HepG2 (cell line): ENCODE results near the gene TLR5. TPM values are rescaled to one million over a fixed set of nuclear protein-coding genes. Genes with fewer than 3 reads are reported as not detected.

Experiments
- E2F5 ChIP-seq: sonication (generic); formaldehyde crosslinking; conservative IDR thresholded peaks from 2 replicates; pipeline ENCODE4 v1.4.0; 2020; ENCODE audit warnings: missing genetic modification reagents
- GATAD1 ChIP-seq: IDR thresholded peaks from 2 replicates; pipeline ENCODE4 v1.6.1; 2016; ENCODE audit warnings: missing genetic modification reagents, missing compliant biosample characterization
- NFATC3 ChIP-seq: sonication (generic); formaldehyde crosslinking; IDR thresholded peaks from 2 replicates; pipeline ENCODE4 v1.5.1; 2020; ENCODE audit warnings: mild to moderate bottlenecking, missing genetic modification reagents
- PTBP1 ChIP-seq: fragments of 200-400 bp; formaldehyde crosslinking; IDR thresholded peaks from 2 replicates; pipeline ENCODE4 v1.6.1; 2018; ENCODE audit warnings: low read length, low read depth; ENCODE audit not compliant: poor library complexity, severe bottlenecking
- RFX3 ChIP-seq: IDR thresholded peaks from 2 replicates; pipeline ENCODE4 v1.6.1; 2016; ENCODE audit warnings: missing biosample characterization, missing genetic modification reagents
- STAT6 ChIP-seq: sonication (generic); formaldehyde crosslinking; IDR thresholded peaks from 2 replicates; pipeline ENCODE4 v1.4.0; 2020; ENCODE audit warnings: missing genetic modification reagents, mild to moderate bottlenecking, borderline replicate concordance
- TERF1 ChIP-seq: sonication (generic); formaldehyde crosslinking; IDR thresholded peaks from 2 replicates; pipeline ENCODE4 v1.8.0; 2022; ENCODE audit warnings: mild to moderate bottlenecking, missing genetic modification reagents, moderate library complexity
- ZBTB38 ChIP-seq: sonication (generic); formaldehyde crosslinking; IDR thresholded peaks from 2 replicates; pipeline ENCODE4 v1.5.1; 2020; ENCODE audit warnings: mild to moderate bottlenecking, missing genetic modification reagents
- ZC3H4 ChIP-seq: sonication (generic); formaldehyde crosslinking; IDR thresholded peaks from 2 replicates; pipeline ENCODE4 v1.4.0; 2020; ENCODE audit warnings: missing genetic modification reagents, borderline replicate concordance
- ZFP36 ChIP-seq: fragments of 150-350 bp; IDR thresholded peaks from 2 replicates; pipeline ENCODE4 v1.6.1; 2018; ENCODE audit warnings: borderline replicate concordance, low read length, low read depth; ENCODE audit not compliant: partially characterized antibody
- ZHX1 ChIP-seq: sonication (generic); formaldehyde crosslinking; IDR thresholded peaks from 2 replicates; pipeline ENCODE4 v1.8.1; 2022; ENCODE audit warnings: low read depth, mild to moderate bottlenecking, missing genetic modification reagents
- ZNF10 ChIP-seq: sonication (generic); formaldehyde crosslinking; IDR thresholded peaks from 2 replicates; pipeline ENCODE4 v1.4.0; 2020; ENCODE audit warnings: mild to moderate bottlenecking, low read depth, missing genetic modification reagents, borderline replicate concordance
- ZNF138 ChIP-seq: sonication (generic); formaldehyde crosslinking; IDR thresholded peaks from 2 replicates; pipeline ENCODE4 v1.5.0; 2020; ENCODE audit warnings: mild to moderate bottlenecking, low read depth, missing genetic modification reagents
- ZNF20 ChIP-seq: sonication (generic); formaldehyde crosslinking; IDR thresholded peaks from 2 replicates; pipeline ENCODE4 v1.4.0; 2020; ENCODE audit warnings: mild to moderate bottlenecking, moderate library complexity, missing genetic modification reagents
- ZNF292 ChIP-seq: sonication (generic); formaldehyde crosslinking; IDR thresholded peaks from 2 replicates; pipeline ENCODE4 v1.8.1; 2022; ENCODE audit warnings: mild to moderate bottlenecking, low read depth, missing genetic modification reagents, borderline replicate concordance
- ZNF383 ChIP-seq: sonication (generic); formaldehyde crosslinking; IDR thresholded peaks from 2 replicates; pipeline ENCODE4 v1.4.0; 2020; ENCODE audit warnings: missing genetic modification reagents, mild to moderate bottlenecking, borderline replicate concordance
- ZNF430 ChIP-seq: sonication (generic); formaldehyde crosslinking; IDR thresholded peaks from 2 replicates; pipeline ENCODE4 v1.9.0; 2021; ENCODE audit warnings: mild to moderate bottlenecking, missing genetic modification reagents
- ZNF431 ChIP-seq: sonication (generic); formaldehyde crosslinking; IDR thresholded peaks from 2 replicates; pipeline ENCODE4 v1.9.0; 2022; ENCODE audit warnings: missing genetic modification reagents, low read depth, mild to moderate bottlenecking, borderline replicate concordance
- ZNF432 ChIP-seq: sonication (generic); formaldehyde crosslinking; IDR thresholded peaks from 2 replicates; pipeline ENCODE4 v1.5.0; 2020; ENCODE audit warnings: missing genetic modification reagents, mild to moderate bottlenecking, borderline replicate concordance
- ZNF614 ChIP-seq: IDR thresholded peaks from 2 replicates; pipeline ENCODE4 v1.6.1; 2018; ENCODE audit warnings: missing biosample characterization, missing genetic modification reagents, inconsistent platforms, borderline replicate concordance
- ZNF768 ChIP-seq: sonication (generic); formaldehyde crosslinking; IDR thresholded peaks from 2 replicates; pipeline ENCODE4 v1.4.0; 2020; ENCODE audit warnings: missing genetic modification reagents
- polyA plus RNA-seq, 8 experiments: library from polyadenylated mRNA; depleted of rRNA in 3 of 8; stranded (reverse) in 7 of 8; unstranded in 1 of 8; fragments of >200 nt; fragmentation: Illumina TruSeq in 4 of 8; extraction: Trizol in 4 of 8; gene quantifications; 2 replicates each; pipeline versions ENCODE4 v1.2.1 to v1.2.3, GENCODE V29; 2011 to 2016; ENCODE audit warnings: low read depth in 4 of 8, missing spikeins in 1 of 8, mixed read lengths in 1 of 8; ENCODE audit not compliant: insufficient read depth in 1 of 8
- total RNA-seq, 5 experiments: library from RNA; depleted of rRNA; stranded (reverse); fragments of >200 nt; fragmentation: Illumina TruSeq; extraction: Trizol; gene quantifications; 2 replicates each; pipeline ENCODE4 v1.2.3, GENCODE V29; 2016; ENCODE audit warnings: low read depth in 1 of 5

Gene TLR5
- total and polyA plus RNA-seq, 2 of the 13 experiments (the other 11 are each of a cell fraction or from before 2014, with no cell fraction given) = not detected

GRCh38 chr1:223109581-223110026, 33.4 kb downstream of the TLR5 start (continued):
- TF ChIP-seq ZNF383 (CRISPR knock-in tag) = no peak
- no peak for TF ChIP-seq ZNF138 (CRISPR knock-in tag)
- no peak for TF ChIP-seq PTBP1
- no peak for TF ChIP-seq GATAD1 (CRISPR knock-in tag)
- TF ChIP-seq ZC3H4 (CRISPR knock-in tag) = no peak
- TF ChIP-seq NFATC3 (CRISPR knock-in tag) = no peak
- TF ChIP-seq E2F5 (CRISPR knock-in tag) = no peak
- no peak for TF ChIP-seq ZHX1 (CRISPR knock-in tag)
- no peak for TF ChIP-seq ZNF614
- no peak for TF ChIP-seq ZBTB38 (CRISPR knock-in tag)
- TF ChIP-seq TERF1 (CRISPR knock-in tag) = no peak
- no peak for TF ChIP-seq ZNF430 (CRISPR knock-in tag)
- no peak for TF ChIP-seq ZFP36
- TF ChIP-seq ZNF431 (CRISPR knock-in tag) = no peak
- TF ChIP-seq RFX3 = no peak
- no peak for TF ChIP-seq ZNF432
- TF ChIP-seq ZNF10 = no peak
- TF ChIP-seq ZNF768 (CRISPR knock-in tag) = no peak
- no peak for TF ChIP-seq STAT6
- TF ChIP-seq ZNF292 = no peak
- TF ChIP-seq ZNF20 (CRISPR knock-in tag) = no peak
